Left renal cortex interstitium (tissue), 4 donors: Measurements from ENCODE around the gene ARHGAP15. TPM values are rescaled to one million over a fixed set of nuclear protein-coding genes. Genes with fewer than 3 reads are reported as not detected.
A peak's percentile ranks its signal among the peaks of the same experiment; 100 is the strongest.

ENCODE experiments used
- DNase-seq, 4 donors: peaks; one replicate each; pipeline ENCODE4 v3.0.0-alpha.2; 2013; ENCODE audit warnings: low read depth in 4 of 4, low spot score in 2 of 4, missing footprints in 1 of 4
- polyA plus RNA-seq, 4 donors: library from polyadenylated mRNA; unstranded; fragments of 120-200 nt; gene quantifications; one replicate each; pipeline ENCODE4 v1.2.1, GENCODE V29; 2013; ENCODE audit not compliant: insufficient read length in 4 of 4

Gene ARHGAP15
- polyA plus RNA-seq, 4 donors, result 2.9 to 9.9 (median 3.4) TPM

GRCh38 chr2:143674051-143674450, 544.8 kb downstream of the ARHGAP15 start:
- DNase-seq, result no peak

- DNase-seq, result no peak
These were observed 545.8 kb downstream of the ARHGAP15 start for GRCh38 chr2:143675021-143675420.

GRCh38 chr2:143679617-143680016, 550.4 kb downstream of the ARHGAP15 start:
- no peak for DNase-seq

- no peak for DNase-seq
These were observed 551.7 kb downstream of the ARHGAP15 start for GRCh38 chr2:143680885-143681405.

GRCh38 chr2:143682436-143683055, 553.3 kb downstream of the ARHGAP15 start:
- DNase-seq, result no peak

- no peak for DNase-seq
These were observed 554.8 kb downstream of the ARHGAP15 start for GRCh38 chr2:143683977-143684376.

GRCh38 chr2:143684551-143685320, 555.5 kb downstream of the ARHGAP15 start:
- DNase-seq, result peak; percentile 57 to 74 (median 70)

- no peak for DNase-seq
These were observed 556.3 kb downstream of the ARHGAP15 start for GRCh38 chr2:143685421-143686078.

- DNase-seq, result no peak
These were observed 557.5 kb downstream of the ARHGAP15 start for GRCh38 chr2:143686585-143687164.

GRCh38 chr2:143688248-143688647, 559.0 kb downstream of the ARHGAP15 start:
- no peak for DNase-seq

GRCh38 chr2:143688815-143689214, 559.6 kb downstream of the ARHGAP15 start:
- DNase-seq, result no peak

- no peak for DNase-seq
These were observed 560.3 kb downstream of the ARHGAP15 start for GRCh38 chr2:143689541-143689940.

- DNase-seq, result no peak
These were observed 561.0 kb downstream of the ARHGAP15 start for GRCh38 chr2:143690235-143690634.

- no peak for DNase-seq
These were observed 561.9 kb downstream of the ARHGAP15 start for GRCh38 chr2:143691121-143691520.

GRCh38 chr2:143692162-143692561, 562.9 kb downstream of the ARHGAP15 start:
- DNase-seq, result no peak

- DNase-seq, result no peak
These were observed 563.7 kb downstream of the ARHGAP15 start for GRCh38 chr2:143692967-143693366.

- DNase-seq, result no peak
These were observed 565.1 kb downstream of the ARHGAP15 start for GRCh38 chr2:143694335-143694734.

- no peak for DNase-seq
These were observed 567.4 kb downstream of the ARHGAP15 start for GRCh38 chr2:143696651-143697050.

GRCh38 chr2:143697744-143698143, 568.5 kb downstream of the ARHGAP15 start:
- no peak for DNase-seq

- no peak for DNase-seq
These were observed 569.1 kb downstream of the ARHGAP15 start for GRCh38 chr2:143698352-143698751.
